IMR-90 (cell line): ENCODE measurements around the gene TTLL11. TPM values are rescaled to one million over a fixed set of nuclear protein-coding genes. Genes with fewer than 3 reads are reported as not detected.

Source experiments
- ATAC-seq: fragments of 200-7000 bp; cut with Tn5 transposase; 2 replicates; pipeline ENCODE4 v1.9.1; 2020; ENCODE audit warnings: low read depth, mild to moderate bottlenecking, moderate library complexity
- BruUV-seq: library from RNA; stranded (reverse); fragments of 400-500 nt; replicated peaks from 2 replicates; lab custom pipeline; 2021; lab: Mats Ljungman, UMichigan
- CTCF ChIA-PET: fragments of 300-600 bp; formaldehyde crosslinking; extraction: SDS; loops from one replicate; lab custom pipeline; 2021; ENCODE audit warnings: antibody characterized with exemption; lab: Yijun Ruan, JAX
- POLR2A ChIA-PET: fragments of 300-600 bp; sonication (Branson Sonifier 250); formaldehyde crosslinking; loops from one replicate; lab custom pipeline; 2022; ENCODE audit warnings: antibody characterized with exemption; ENCODE audit not compliant: unreplicated experiment; lab: Charles Lee
- DNase-seq: peaks from one replicate; pipeline ENCODE4 v3.0.0; 2013
- H2AFZ ChIP-seq: replicated peaks from 2 replicates; pipeline ENCODE3; 2013; ENCODE audit warnings: low read length, mild to moderate bottlenecking; ENCODE audit not compliant: poor library complexity
- H2AK5ac ChIP-seq: 2 replicates; pipeline ENCODE4 v1.6.1; 2013; ENCODE audit warnings: low read depth, low read length, inconsistent platforms
- H2AK9ac ChIP-seq: replicated peaks from 2 replicates; pipeline ENCODE3; 2013; ENCODE audit warnings: mild to moderate bottlenecking, low read depth, low read length, moderate library complexity; ENCODE audit not compliant: poor library complexity
- H2BK120ac ChIP-seq: 2 replicates; pipeline ENCODE4 v1.6.1; 2013; ENCODE audit warnings: low read depth, low read length, inconsistent platforms
- H2BK15ac ChIP-seq: 3 replicates; pipeline ENCODE4 v1.6.1; 2013; ENCODE audit warnings: low read depth, low read length, inconsistent platforms
- H2BK20ac ChIP-seq: 2 replicates; pipeline ENCODE4 v1.6.1; 2013; ENCODE audit warnings: low read depth, mild to moderate bottlenecking, inconsistent platforms, low read length, moderate library complexity
- H2BK5ac ChIP-seq: 2 replicates; pipeline ENCODE4 v1.6.1; 2013; ENCODE audit warnings: mild to moderate bottlenecking, low read depth, low read length, inconsistent platforms; ENCODE audit not compliant: poor library complexity, severe bottlenecking
- H3K14ac ChIP-seq: replicated peaks from 2 replicates; pipeline ENCODE4 v1.6.1; 2013; ENCODE audit warnings: low read depth, low read length, inconsistent platforms
- H3K18ac ChIP-seq: 2 replicates; pipeline ENCODE4 v1.6.1; 2013; ENCODE audit warnings: low read depth, low read length, control low read depth
- H3K23ac ChIP-seq: 2 replicates; pipeline ENCODE4 v1.6.1; 2013; ENCODE audit warnings: low read depth, low read length, inconsistent platforms
- H3K27ac ChIP-seq: 2 replicates; pipeline ENCODE4 v1.5.1; 2013; ENCODE audit warnings: mild to moderate bottlenecking, control low read depth, low read length; ENCODE audit not compliant: insufficient read depth
- H3K27me3 ChIP-seq: 2 replicates; pipeline ENCODE4 v1.6.1; 2013; ENCODE audit warnings: low read length; ENCODE audit not compliant: control insufficient read depth, insufficient read depth
- H3K36me3 ChIP-seq: 2 replicates; pipeline ENCODE4 v1.6.1; 2013; ENCODE audit warnings: low read length, mixed read lengths; ENCODE audit not compliant: control insufficient read depth, insufficient read depth
- H3K4ac ChIP-seq: 2 replicates; pipeline ENCODE4 v1.6.1; 2013; ENCODE audit warnings: low read depth, low read length, inconsistent platforms
- H3K4me1 ChIP-seq: 2 replicates; pipeline ENCODE4 v1.6.1; 2013; ENCODE audit warnings: low read length, mixed read lengths; ENCODE audit not compliant: control insufficient read depth, insufficient read depth
- H3K4me2 ChIP-seq: 2 replicates; pipeline ENCODE4 v1.6.1; 2013; ENCODE audit warnings: low read depth, mild to moderate bottlenecking, control low read depth, low read length, moderate library complexity
- H3K4me3 ChIP-seq: 2 replicates; pipeline ENCODE4 v1.5.1; 2013; ENCODE audit warnings: low read depth, mild to moderate bottlenecking, control low read depth, low read length, moderate library complexity; ENCODE audit not compliant: insufficient read depth
- H3K56ac ChIP-seq: 2 replicates; pipeline ENCODE4 v1.6.1; 2013; ENCODE audit warnings: low read length, inconsistent platforms; ENCODE audit not compliant: insufficient read depth; ENCODE audit errors: extremely low read depth
- H3K79me1 ChIP-seq, 2 experiments: 2 replicates each; pipeline ENCODE4 v1.6.1; 2013; ENCODE audit warnings: low read length in 2 of 2, inconsistent platforms in 1 of 2, low read depth in 1 of 2
- H3K9ac ChIP-seq: 2 replicates; pipeline ENCODE4 v1.6.1; 2013; ENCODE audit warnings: low read depth, low read length, control low read depth
- H3K9me1 ChIP-seq: 2 replicates; pipeline ENCODE4 v1.6.1; 2013; ENCODE audit warnings: low read length, inconsistent platforms; ENCODE audit not compliant: insufficient read depth
- H3K9me3 ChIP-seq: 2 replicates; pipeline ENCODE4 v1.6.1; 2013; ENCODE audit warnings: low read length; ENCODE audit not compliant: control insufficient read depth, insufficient read depth
- H4K20me1 ChIP-seq: 2 replicates; pipeline ENCODE4 v1.6.1; 2013; ENCODE audit warnings: low read length, inconsistent platforms; ENCODE audit not compliant: insufficient read depth
- H4K5ac ChIP-seq: 2 replicates; pipeline ENCODE4 v1.6.1; 2013; ENCODE audit warnings: mild to moderate bottlenecking, low read depth, low read length, control low read depth
- H4K8ac ChIP-seq, 2 experiments: 2 replicates each; pipeline ENCODE4 v1.6.1; 2013; ENCODE audit warnings: low read depth in 2 of 2, low read length in 2 of 2, control low read depth in 1 of 2, inconsistent platforms in 1 of 2
- H4K91ac ChIP-seq: 2 replicates; pipeline ENCODE4 v1.6.1; 2013; ENCODE audit warnings: low read depth, low read length, inconsistent platforms; ENCODE audit not compliant: insufficient read depth
- BHLHE40 ChIP-seq: fragments of 150-350 bp; IDR thresholded peaks from 2 replicates; pipeline ENCODE4 v1.6.1; 2016; ENCODE audit warnings: mild to moderate bottlenecking, low read depth, low read length
- CEBPB ChIP-seq: IDR thresholded peaks from 2 replicates; pipeline ENCODE4 v1.6.1; 2012; ENCODE audit warnings: low read depth, low read length, improper control_type of control experiment
- CHD1 ChIP-seq: IDR thresholded peaks from 2 replicates; pipeline ENCODE4 v1.6.1; 2012; ENCODE audit warnings: low read depth, low read length, improper control_type of control experiment
- CTCF ChIP-seq: conservative IDR thresholded peaks from 2 replicates; pipeline ENCODE4 v1.5.1; 2012; ENCODE audit warnings: mild to moderate bottlenecking, low read depth, low read length, improper control_type of control experiment
- ELK1 ChIP-seq: fragments of 150-350 bp; IDR thresholded peaks from 2 replicates; pipeline ENCODE4 v1.6.1; 2016; ENCODE audit warnings: low read depth, mild to moderate bottlenecking, low read length, moderate library complexity, borderline replicate concordance
- FOS ChIP-seq: fragments of 150-350 bp; IDR thresholded peaks from 2 replicates; pipeline ENCODE4 v1.6.1; 2016; ENCODE audit warnings: low read depth, low read length
- MAFK ChIP-seq: IDR thresholded peaks from 2 replicates; pipeline ENCODE4 v1.6.1; 2012; ENCODE audit warnings: low read depth, low read length, improper control_type of control experiment
- MAZ ChIP-seq: IDR thresholded peaks from 2 replicates; pipeline ENCODE4 v1.6.1; 2012; ENCODE audit warnings: low read depth, mild to moderate bottlenecking, low read length, improper control_type of control experiment, moderate library complexity, borderline replicate concordance
- MXI1 ChIP-seq: IDR thresholded peaks from 2 replicates; pipeline ENCODE4 v1.6.1; 2012; ENCODE audit warnings: low read depth, mild to moderate bottlenecking, low read length, moderate library complexity, borderline replicate concordance
- NFE2L2 ChIP-seq: fragments of 150-350 bp; IDR thresholded peaks from 2 replicates; pipeline ENCODE4 v1.6.1; 2016; ENCODE audit warnings: low read depth, mild to moderate bottlenecking, low read length
- POLR2A ChIP-seq: IDR thresholded peaks from 2 replicates; pipeline ENCODE4 v1.6.1; 2012; ENCODE audit warnings: mild to moderate bottlenecking, low read depth, low read length
- RAD21 ChIP-seq: IDR thresholded peaks from 2 replicates; pipeline ENCODE4 v1.6.1; 2012; ENCODE audit warnings: low read length, improper control_type of control experiment
- RFX5 ChIP-seq: IDR thresholded peaks from 2 replicates; pipeline ENCODE4 v1.8.0; 2012; ENCODE audit warnings: low read depth, mild to moderate bottlenecking, low read length, moderate library complexity
- SMC3 ChIP-seq: fragments of 150-350 bp; IDR thresholded peaks from 2 replicates; pipeline ENCODE4 v1.6.1; 2016; ENCODE audit warnings: low read depth, mild to moderate bottlenecking, antibody characterized with exemption, low read length, moderate library complexity
- USF2 ChIP-seq: fragments of 150-350 bp; IDR thresholded peaks from 2 replicates; pipeline ENCODE4 v1.6.1; 2017; ENCODE audit warnings: mild to moderate bottlenecking, antibody characterized with exemption, low read length, low read depth
- WGBS, 2 experiments: methylation state at CpG; one replicate each; pipeline versions ENCODE4 v1.1.5 to v1.1.7; 2013; ENCODE audit warnings: missing lambda C conversion rate in 2 of 2; ENCODE audit not compliant: insufficient read length in 1 of 2; ENCODE audit errors: extremely low coverage in 2 of 2; 5-methylcytosine and 5-hydroxymethylcytosine counted together
- dilution Hi-C: fragments of 300-500 bp; cut with HindIII; formaldehyde crosslinking; loops from one replicate; pipeline ENCODE4 v1.14.3; 2018; ENCODE audit warnings: low sequenced_read_pairs; ENCODE audit not compliant: unreplicated experiment
- in situ Hi-C: fragments of 300-500 bp; cut with MboI; formaldehyde crosslinking; loops from 3 replicates; pipeline ENCODE4 v1.14.3; 2019; ENCODE audit warnings: low sequenced_read_pairs, inconsistent platforms, mixed read lengths
- intact Hi-C: fragments of 100-400 bp; cut with micrococcal nuclease; formaldehyde crosslinking; loops from 2 replicates; pipeline ENCODE4 v1.10.0; 2022
- polyA plus RNA-seq, 3 experiments: library from polyadenylated mRNA; depleted of rRNA; stranded (reverse); fragments of >200 nt; gene quantifications; 2 replicates each; pipeline ENCODE4 v1.2.3, GENCODE V29; 2012; ENCODE audit warnings: low replicate concordance in 1 of 3
- total RNA-seq: library from RNA; depleted of rRNA; stranded (reverse); fragments of >200 nt; gene quantifications from 2 replicates; pipeline ENCODE4 v1.2.3, GENCODE V29; 2012

TTLL11 gene
- total and polyA plus RNA-seq, 2 of the 4 experiments (the other 2 are of a cell fraction) = 2.0 to 4.6 TPM

- Histone ChIP-seq H3K9me3 (0 out of 2 replicates have a peak, but pooled peaks cover 3% of the 10 kb centered on the region), H4K5ac (no peak overlapping the region), H3K14ac (no peak overlapping the region), H2AFZ (no peak overlapping the region), H3K9me1 (peaks cover 3% of the 10 kb centered on the region; the same call in 1 of the 2 replicates), H4K20me1 (no peaks in the 10 kb centered on the region; the same call in 1 of the 2 replicates), H2AK9ac (no peak overlapping the region), H3K9ac (no peak overlapping the region), H3K23ac (no peak overlapping the region), H4K8ac (no peak overlapping the region), H3K18ac (no peak overlapping the region), H3K4me1 (peaks cover 7% of the 10 kb centered on the region), H3K36me3 (peaks cover 61% of the 10 kb centered on the region), H3K27me3 (no peaks in the 10 kb centered on the region), H3K4me2 (no peak overlapping the region), H3K4ac (no peak overlapping the region), H3K79me1 (peaks cover 0 to 18% of the 10 kb centered on the region in 2 experiments; a peak in 2 of 4 replicates), H2BK20ac (no peak overlapping the region), H3K4me3 (no peak overlapping the region), H2BK15ac (no peak overlapping the region), H3K27ac (no peak overlapping the region), H2BK5ac (no peak overlapping the region), H2BK120ac (no peak overlapping the region), H4K91ac (no peak overlapping the region), H2AK5ac (no peak overlapping the region), H3K56ac (no peak overlapping the region)
- intact Hi-C loops = no loop called here
- ChIA-PET POLR2A (no interaction called here), CTCF (no interaction called here)
- TF ChIP-seq SMC3 (no peak), NFE2L2 (no peak), CHD1 (no peak), FOS (no peak), CEBPB (no peak), RAD21 (no peak), BHLHE40 (no peak), CTCF (no peak), MAZ (no peak), MAFK (no peak), MXI1 (no peak), RFX5 (no peak), USF2 (no peak), ELK1 (no peak), POLR2A (no peak)
- WGBS, 2 experiments = 97% methylated on average over 6 of the region's 23 CpGs; no CpG with 5 or more reads in 1 of the 2 experiments
- dilution Hi-C loops = no loop called here
- no TSS peak for BruUV-seq
- no peak for DNase-seq
- ATAC-seq = no peak
- in situ Hi-C loops = no loop called here
Measured at GRCh38 chr9:121776001-121776738, 316.9 kb downstream of the TTLL11 start.
